ENCODE measurements around the gene DICER1.
"Not testable (repeated sequence)": the region's sequence is repeated elsewhere in the genome, so short reads cannot be mapped to it uniquely, and the experiment has no call there.

DICER1 gene

GRCh38 chr14:95143808-95144620 is 13.3 kb downstream of the DICER1 start:
- H3K9me3 Mint-ChIP-seq, result peaks cover 18% of the 10 kb centered on the region
- H3K27me3 Mint-ChIP-seq (ENCODE audit: low read depth), result no peaks in the 10 kb centered on the region
- H3K4me3 Mint-ChIP-seq, result no peak overlapping the region
- peaks cover 31% of the 10 kb centered on the region for H3K36me3 Mint-ChIP-seq (ENCODE audit: low read depth)
- no peak overlapping the region for H3K27ac Mint-ChIP-seq
- H3K4me1 Mint-ChIP-seq, result peaks cover 46% of the 10 kb centered on the region
- TF ChIP-seq CTCF (IDR thresholded peaks at IDR 0.05; ENCODE audit: unreplicated experiment in 3 of 3), result no peak

GRCh38 chr14:95142208-95142607 is 15.1 kb downstream of the DICER1 start:
- H3K4me3 Mint-ChIP-seq, result no peak overlapping the region
- peaks cover 48% of the 10 kb centered on the region for H3K4me1 Mint-ChIP-seq
- no peak overlapping the region for H3K27ac Mint-ChIP-seq
- TF ChIP-seq CTCF (IDR thresholded peaks at IDR 0.05; ENCODE audit: unreplicated experiment in 3 of 3), result no peak
- H3K9me3 Mint-ChIP-seq, result peaks cover 16% of the 10 kb centered on the region
- H3K27me3 Mint-ChIP-seq (ENCODE audit: low read depth), result no peaks in the 10 kb centered on the region
- peaks cover 23% of the 10 kb centered on the region for H3K36me3 Mint-ChIP-seq (ENCODE audit: low read depth)

- Mint-ChIP-seq H3K4me1 (peaks cover 49% of the 10 kb centered on the region), H3K36me3 (ENCODE audit: low read depth) (peaks cover 23% of the 10 kb centered on the region), H3K9me3 (peaks cover 15% of the 10 kb centered on the region), H3K4me3 (no peak overlapping the region), H3K27me3 (ENCODE audit: low read depth) (no peaks in the 10 kb centered on the region), H3K27ac (no peak overlapping the region)
- TF ChIP-seq CTCF (IDR thresholded peaks at IDR 0.05; ENCODE audit: unreplicated experiment in 3 of 3), result no peak
These were observed 15.6 kb downstream of the DICER1 start for GRCh38 chr14:95141684-95142083.

GRCh38 chr14:95140060-95140858 is 17.1 kb downstream of the DICER1 start:
- no peak for TF ChIP-seq CTCF (IDR thresholded peaks at IDR 0.05; ENCODE audit: unreplicated experiment in 3 of 3)

DNA sequence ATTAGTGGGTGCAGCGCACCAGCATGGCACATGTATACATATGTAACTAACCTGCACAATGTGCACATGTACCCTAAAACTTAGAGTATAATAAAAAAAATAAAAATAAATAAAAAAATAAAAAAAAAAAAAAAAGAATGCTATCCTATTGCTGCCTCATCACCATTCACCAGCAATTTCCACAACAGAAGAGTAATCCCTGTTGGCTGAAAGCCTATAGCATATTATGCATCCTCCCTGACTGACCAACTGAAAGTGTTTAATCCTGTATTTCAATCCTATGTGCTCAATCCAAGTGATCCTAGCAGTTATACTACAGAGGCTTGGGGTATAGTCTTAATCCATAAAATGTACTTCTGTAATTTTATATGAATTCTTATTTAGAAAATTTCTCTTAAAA is 18.5 kb downstream of the DICER1 start:
- no peaks in the 10 kb centered on the region for H3K27me3 Mint-ChIP-seq (ENCODE audit: low read depth)
- H3K36me3 Mint-ChIP-seq (ENCODE audit: low read depth), result peaks cover 11% of the 10 kb centered on the region
- no peaks in the 10 kb centered on the region for H3K9me3 Mint-ChIP-seq
- TF ChIP-seq CTCF (IDR thresholded peaks at IDR 0.05; ENCODE audit: unreplicated experiment in 3 of 3), result no peak
- H3K4me1 Mint-ChIP-seq, result peaks cover 59% of the 10 kb centered on the region
- peak overlapping the region in 1 of 3 experiments; percentile 60 for H3K27ac Mint-ChIP-seq
- H3K4me3 Mint-ChIP-seq, result no peak overlapping the region

More at GRCh38 chr14:95140060-95140858, 17.1 kb downstream of the DICER1 start:
- Mint-ChIP-seq H3K9me3 (peaks cover 7% of the 10 kb centered on the region), H3K4me3 (no peak overlapping the region), H3K27me3 (ENCODE audit: low read depth) (no peaks in the 10 kb centered on the region), H3K4me1 (peaks cover 48% of the 10 kb centered on the region), H3K36me3 (ENCODE audit: low read depth) (peaks cover 12% of the 10 kb centered on the region), H3K27ac (no peak overlapping the region)

- not testable (repeated sequence) for H3K9me3 Mint-ChIP-seq; H3K4me3 Mint-ChIP-seq; H3K27me3 Mint-ChIP-seq (ENCODE audit: low read depth)
- peaks cover 57% of the 10 kb centered on the region for H3K4me1 Mint-ChIP-seq
- H3K36me3 Mint-ChIP-seq (ENCODE audit: low read depth), result peaks cover 12% of the 10 kb centered on the region
- peak overlapping the region in 2 of 3 experiments; percentile 7 to 60 for H3K27ac Mint-ChIP-seq
These were observed 18.9 kb downstream of the DICER1 start for GRCh38 chr14:95138455-95138854.

Measured in nephron (organoid).